Neuronal stem cell (in vitro differentiated cells): ENCODE results near the gene PBX4.

Experiments used
- DNase-seq: peaks from one replicate; pipeline ENCODE4 v3.0.0-alpha.2; 2013; ENCODE audit warnings: low spot score
- H2AFZ ChIP-seq: one replicate; pipeline ENCODE4 v1.6.1; 2013; ENCODE audit warnings: mild to moderate bottlenecking, low read length, inconsistent platforms
- H2AK5ac ChIP-seq: 2 replicates; pipeline ENCODE4 v1.6.1; 2013; ENCODE audit warnings: low read depth, mild to moderate bottlenecking, inconsistent platforms, low read length, moderate library complexity, mixed read lengths
- H2BK120ac ChIP-seq: 2 replicates; pipeline ENCODE4 v1.6.1; 2013; ENCODE audit warnings: low read depth, mild to moderate bottlenecking, inconsistent platforms, low read length, moderate library complexity, mixed read lengths
- H2BK12ac ChIP-seq: one replicate; pipeline ENCODE4 v1.6.1; 2013; ENCODE audit warnings: low read length, inconsistent platforms
- H2BK15ac ChIP-seq: 2 replicates; pipeline ENCODE4 v1.6.1; 2013; ENCODE audit warnings: mild to moderate bottlenecking, low read length, inconsistent platforms, mixed read lengths
- H2BK5ac ChIP-seq: one replicate; pipeline ENCODE4 v1.6.1; 2013; ENCODE audit warnings: inconsistent platforms, mild to moderate bottlenecking, low read length, moderate library complexity
- H3K14ac ChIP-seq: one replicate; pipeline ENCODE4 v1.6.1; 2013; ENCODE audit warnings: low read length, inconsistent platforms
- H3K18ac ChIP-seq: 2 replicates; pipeline ENCODE4 v1.6.1; 2013; ENCODE audit warnings: low read length, inconsistent platforms
- H3K23ac ChIP-seq: 2 replicates; pipeline ENCODE4 v1.6.1; 2013; ENCODE audit warnings: low read depth, mild to moderate bottlenecking, mixed read lengths, low read length, inconsistent platforms; ENCODE audit not compliant: poor library complexity
- H3K27ac ChIP-seq: replicated peaks from 3 replicates; pipeline ENCODE4 v1.5.1; 2013; ENCODE audit warnings: low read length, inconsistent platforms
- H3K27me3 ChIP-seq, 3 experiments: 2 replicates each; pipeline ENCODE4 v1.6.1; 2013; ENCODE audit warnings: low read length in 3 of 3, mild to moderate bottlenecking in 2 of 3, inconsistent platforms in 1 of 3, low read depth in 1 of 3, mixed read lengths in 1 of 3, moderate library complexity in 1 of 3; ENCODE audit not compliant: control insufficient read depth in 3 of 3, insufficient read depth in 3 of 3
- H3K36me3 ChIP-seq, 2 donors: replicated peaks in 1 of 2; 2 replicates each; pipeline ENCODE4 v1.6.1; 2013; ENCODE audit warnings: low read length in 2 of 2; ENCODE audit not compliant: control insufficient read depth in 2 of 2, insufficient read depth in 2 of 2
- H3K4ac ChIP-seq: 2 replicates; pipeline ENCODE4 v1.6.1; 2013; ENCODE audit warnings: inconsistent platforms, mild to moderate bottlenecking, low read length, moderate library complexity
- H3K4me1 ChIP-seq, 2 donors: 1 replicate in 1 of 2; 2 replicates in 1 of 2; pipeline ENCODE4 v1.6.1; 2013; ENCODE audit warnings: low read length in 2 of 2, low read depth in 1 of 2; ENCODE audit not compliant: control insufficient read depth in 2 of 2, insufficient read depth in 1 of 2
- H3K4me2 ChIP-seq: one replicate; pipeline ENCODE4 v1.6.1; 2013; ENCODE audit warnings: mild to moderate bottlenecking, low read length, inconsistent platforms; ENCODE audit not compliant: insufficient read depth, poor library complexity, severe bottlenecking
- H3K4me3 ChIP-seq, 2 donors: 2 replicates each; pipeline ENCODE4 v1.5.1; 2013; ENCODE audit warnings: low read length in 2 of 2, mild to moderate bottlenecking in 2 of 2, inconsistent platforms in 1 of 2, moderate library complexity in 1 of 2
- H3K79me1 ChIP-seq: one replicate; pipeline ENCODE4 v1.6.1; 2013; ENCODE audit warnings: low read depth, mild to moderate bottlenecking, inconsistent platforms, low read length, moderate library complexity
- H3K9ac ChIP-seq: one replicate; pipeline ENCODE4 v1.6.1; 2013; ENCODE audit warnings: mild to moderate bottlenecking, low read depth, low read length, inconsistent platforms; ENCODE audit not compliant: poor library complexity
- H3K9me3 ChIP-seq, 2 donors: replicated peaks in 1 of 2; 2 replicates each; pipeline versions ENCODE3 to v1.6.1; 2013; ENCODE audit warnings: low read length in 2 of 2, mild to moderate bottlenecking in 2 of 2, inconsistent platforms in 1 of 2, low read depth in 1 of 2, mixed read lengths in 1 of 2, moderate library complexity in 1 of 2; ENCODE audit not compliant: control insufficient read depth in 2 of 2, insufficient read depth in 1 of 2
- H4K8ac ChIP-seq: one replicate; pipeline ENCODE4 v1.6.1; 2013; ENCODE audit warnings: low read depth, mild to moderate bottlenecking, inconsistent platforms, low read length, moderate library complexity
- H4K91ac ChIP-seq: one replicate; pipeline ENCODE4 v1.6.1; 2013; ENCODE audit warnings: low read length, low read depth, mild to moderate bottlenecking, inconsistent platforms; ENCODE audit not compliant: poor library complexity
- WGBS, 2 donors: extraction: QIAGEN DNeasy Blood & Tissue Kit; methylation state at CpG; one replicate each; pipeline ENCODE4 v1.1.7; 2013; ENCODE audit warnings: missing lambda C conversion rate in 2 of 2, mixed read lengths in 1 of 2; ENCODE audit not compliant: insufficient read length in 2 of 2, insufficient replicate concordance in 1 of 2; ENCODE audit errors: extremely low coverage in 2 of 2; 5-methylcytosine and 5-hydroxymethylcytosine counted together

The PBX4 gene

DNA sequence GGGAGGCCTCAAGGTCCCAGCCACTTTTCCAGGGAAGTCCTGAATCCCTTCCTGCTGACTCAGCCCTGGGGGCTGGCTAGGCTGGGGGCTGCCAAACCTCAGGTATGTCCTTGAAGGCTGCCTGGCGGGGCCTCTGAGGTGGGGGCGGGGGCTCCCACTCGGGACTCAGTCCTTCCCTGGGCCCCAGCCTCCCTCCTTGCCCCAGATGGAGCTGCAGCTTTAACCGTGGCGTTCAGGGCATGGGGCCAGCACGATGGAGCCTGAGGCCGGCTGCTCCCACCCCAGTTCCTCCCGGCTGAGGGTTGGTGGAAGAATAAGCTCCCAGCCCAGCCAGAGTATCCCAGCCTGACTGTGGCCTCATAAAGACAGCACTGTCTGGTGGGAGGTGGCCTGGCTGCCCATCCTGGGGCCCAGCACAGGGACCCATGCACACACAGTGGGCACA, 68.0 kb downstream of the PBX4 start:
- no peak overlapping the region for H3K4ac ChIP-seq
- H3K23ac ChIP-seq: peak overlapping the region; percentile 8
- no peak overlapping the region for H3K4me3 ChIP-seq
- H3K9me3 ChIP-seq: no peaks in the 10 kb centered on the region
- H3K27me3 ChIP-seq: no peaks in the 10 kb centered on the region
- H3K4me2 ChIP-seq: no peak overlapping the region
- no peak overlapping the region for H2BK5ac ChIP-seq
- no peak overlapping the region for H4K91ac ChIP-seq
- no peaks in the 10 kb centered on the region for H3K36me3 ChIP-seq
- no peak overlapping the region for H4K8ac ChIP-seq
- H3K14ac ChIP-seq: no peak overlapping the region
- H2AK5ac ChIP-seq: no peak overlapping the region
- H3K79me1 ChIP-seq: no peaks in the 10 kb centered on the region
- peak overlapping the region; percentile 20 for H2BK15ac ChIP-seq
- peaks cover 0 to 2% of the 10 kb centered on the region in 2 donors for H3K4me1 ChIP-seq
- no peak overlapping the region for H3K9ac ChIP-seq
- no peak overlapping the region for H2BK120ac ChIP-seq
- no CpG with 5 or more reads among the region's 8 CpGs for WGBS, 2 donors
- no peak overlapping the region for H3K27ac ChIP-seq
- peak overlapping the region; percentile 62 for H2AFZ ChIP-seq
- no peak overlapping the region for H2BK12ac ChIP-seq
- H3K18ac ChIP-seq: peak overlapping the region; percentile 24
- no peak for DNase-seq

DNA sequence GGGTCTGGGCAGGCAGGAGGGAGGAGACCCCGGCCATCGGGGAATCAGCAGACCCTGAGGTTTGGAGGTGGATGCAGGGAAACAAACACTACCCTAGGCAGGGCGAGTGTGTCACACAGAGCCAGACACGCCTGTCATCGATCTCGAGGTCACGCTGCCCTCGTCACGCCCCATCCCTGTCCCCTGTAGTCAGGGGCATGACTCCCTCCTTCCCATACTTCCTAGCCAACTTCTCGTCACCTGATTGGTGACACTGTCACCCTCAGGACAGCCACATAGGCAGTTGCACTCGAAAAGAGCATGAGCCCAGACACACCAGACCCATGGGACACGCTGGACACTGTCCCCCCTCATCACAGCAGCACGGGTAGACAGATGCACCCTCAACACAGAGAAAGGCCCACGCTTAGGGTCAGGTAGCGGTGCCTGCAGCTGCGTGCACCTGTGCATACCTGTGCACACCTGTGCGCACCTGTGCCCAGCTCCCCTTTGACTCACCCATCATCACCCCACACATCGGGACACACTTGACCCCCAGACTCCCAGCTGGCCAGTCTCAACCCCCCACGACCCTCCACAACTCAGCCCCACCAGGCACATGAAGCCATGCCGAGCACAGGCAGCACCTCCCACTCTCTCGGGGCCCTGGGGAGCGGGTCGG, 68.6 kb downstream of the PBX4 start:
- H2BK15ac ChIP-seq: no peak overlapping the region
- no peak overlapping the region for H3K14ac ChIP-seq
- H3K9me3 ChIP-seq: no peaks in the 10 kb centered on the region
- H3K23ac ChIP-seq: peak overlapping the region; percentile 76
- H3K4me3 ChIP-seq: no peak overlapping the region
- H3K18ac ChIP-seq: peak overlapping the region; percentile 77
- H3K9ac ChIP-seq: no peak overlapping the region
- peaks cover 0 to 2% of the 10 kb centered on the region in 2 donors for H3K4me1 ChIP-seq
- no peak overlapping the region for H2BK5ac ChIP-seq
- peak overlapping the region; percentile 4 for H2BK120ac ChIP-seq
- H4K91ac ChIP-seq: no peak overlapping the region
- H3K79me1 ChIP-seq: no peaks in the 10 kb centered on the region
- no peaks in the 10 kb centered on the region for H3K27me3 ChIP-seq
- no CpG with 5 or more reads among the region's 23 CpGs for WGBS, 2 donors
- no peak overlapping the region for H2BK12ac ChIP-seq
- H3K4me2 ChIP-seq: no peak overlapping the region
- H3K4ac ChIP-seq: no peak overlapping the region
- H4K8ac ChIP-seq: no peak overlapping the region
- peak overlapping the region; percentile 53 for H2AK5ac ChIP-seq
- H3K27ac ChIP-seq: no peak overlapping the region
- no peaks in the 10 kb centered on the region for H3K36me3 ChIP-seq
- H2AFZ ChIP-seq: peak overlapping the region; percentile 62
- DNase-seq: no peak

DNA sequence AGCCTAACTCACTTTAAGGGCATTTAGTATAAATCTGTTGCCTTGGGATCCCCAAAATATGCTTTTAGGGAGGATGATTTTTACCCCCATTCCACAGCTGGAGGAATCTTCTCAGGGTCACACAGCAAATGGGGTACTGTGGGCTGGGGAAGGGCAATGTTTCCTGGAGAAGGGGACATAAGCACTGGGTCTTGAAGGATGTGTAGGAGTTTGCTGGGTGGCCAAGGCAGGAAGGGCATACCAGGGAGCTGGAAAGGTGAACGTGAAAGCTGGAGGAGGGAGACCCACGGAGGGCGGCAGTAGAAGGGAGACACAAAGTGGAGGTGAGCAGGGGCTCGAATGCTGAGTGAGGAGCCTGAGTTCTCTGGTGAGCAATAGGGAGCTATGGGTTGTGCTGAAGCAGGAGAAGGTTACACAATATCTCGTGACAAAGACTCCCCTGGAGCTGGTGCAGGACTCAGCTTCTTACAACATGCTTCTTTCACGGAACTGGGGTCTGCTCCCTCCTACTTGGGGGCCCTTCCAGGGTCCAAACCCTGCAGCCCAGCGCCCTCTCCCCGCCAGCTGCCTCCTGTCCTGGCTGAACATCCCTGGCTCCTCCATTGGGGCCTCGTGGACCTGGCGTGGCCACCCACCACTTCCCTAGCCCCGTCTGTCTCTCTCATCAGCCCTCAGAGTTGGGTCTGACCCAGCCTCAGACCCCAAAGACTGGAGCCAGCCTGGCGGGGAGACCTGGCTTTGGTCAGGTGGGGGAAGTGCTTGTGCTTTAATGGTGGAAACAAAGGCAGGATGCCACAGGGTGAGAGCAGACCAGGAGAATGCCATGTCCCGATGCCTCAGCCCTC, 69.3 kb downstream of the PBX4 start:
- H4K8ac ChIP-seq: no peak overlapping the region
- no peaks in the 10 kb centered on the region for H3K9me3 ChIP-seq
- H2BK5ac ChIP-seq: no peak overlapping the region
- no peak for DNase-seq
- H2AK5ac ChIP-seq: peak overlapping the region; percentile 53
- peak overlapping the region; percentile 9 for H2AFZ ChIP-seq
- H2BK12ac ChIP-seq: no peak overlapping the region
- H3K36me3 ChIP-seq: no peaks in the 10 kb centered on the region
- H3K4me2 ChIP-seq: no peak overlapping the region
- H3K14ac ChIP-seq: no peak overlapping the region
- H3K23ac ChIP-seq: peak overlapping the region; percentile 32
- no peak overlapping the region for H3K9ac ChIP-seq
- no peak overlapping the region for H3K18ac ChIP-seq
- H3K4me3 ChIP-seq: no peak overlapping the region
- H3K4ac ChIP-seq: no peak overlapping the region
- H2BK120ac ChIP-seq: no peak overlapping the region
- H3K27me3 ChIP-seq: no peaks in the 10 kb centered on the region
- no peak overlapping the region for H4K91ac ChIP-seq
- WGBS, 2 donors: no CpG with 5 or more reads among the region's 13 CpGs
- H3K79me1 ChIP-seq: no peaks in the 10 kb centered on the region
- no peak overlapping the region for H2BK15ac ChIP-seq
- no peak overlapping the region for H3K27ac ChIP-seq
- H3K4me1 ChIP-seq: peaks cover 0 to 2% of the 10 kb centered on the region in 2 donors

DNA sequence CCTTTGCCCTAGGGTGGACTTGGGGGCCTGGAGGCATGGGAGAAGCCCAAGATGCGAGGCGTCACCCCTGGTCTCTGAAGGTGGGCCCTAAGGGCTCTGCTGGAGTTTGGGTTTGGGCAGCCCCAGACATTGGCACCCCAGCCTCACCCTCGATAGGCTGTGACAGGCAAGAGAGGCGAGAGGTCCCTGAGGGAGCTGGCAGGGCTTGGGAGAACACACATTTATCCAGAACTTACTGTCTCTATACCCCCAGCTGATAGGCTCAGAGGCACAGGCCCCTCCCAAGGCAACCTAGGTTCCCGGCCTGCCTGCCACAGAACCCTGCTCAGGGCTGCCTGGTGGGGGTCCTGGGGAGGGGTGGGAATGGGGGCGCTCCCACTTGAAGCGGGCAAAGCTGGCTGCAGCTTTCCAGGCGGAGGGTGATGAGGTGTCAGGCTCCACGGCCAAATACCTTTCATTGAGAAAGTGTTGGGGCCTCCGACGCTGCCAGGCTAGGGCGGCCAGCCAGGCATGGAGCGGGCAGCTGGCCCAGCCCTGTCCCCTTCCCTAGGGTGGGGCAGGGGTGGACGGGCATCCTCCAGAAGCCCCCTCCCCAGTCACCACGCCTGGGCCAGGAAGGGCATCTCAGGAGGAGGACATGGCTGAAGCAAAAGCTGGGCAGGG, 70.7 kb downstream of the PBX4 start:
- H2BK120ac ChIP-seq: no peak overlapping the region
- H3K4me2 ChIP-seq: no peak overlapping the region
- H2BK5ac ChIP-seq: peak overlapping the region; percentile 60
- no peak overlapping the region for H4K91ac ChIP-seq
- peak overlapping the region; percentile 84 for H2AK5ac ChIP-seq
- H3K79me1 ChIP-seq: no peaks in the 10 kb centered on the region
- peaks cover 0 to 2% of the 10 kb centered on the region in 2 donors for H3K4me1 ChIP-seq
- DNase-seq: no peak
- H3K18ac ChIP-seq: peak overlapping the region; percentile 71
- WGBS, 2 donors: no CpG with 5 or more reads among the region's 15 CpGs
- no peak overlapping the region for H4K8ac ChIP-seq
- H3K27me3 ChIP-seq: no peaks in the 10 kb centered on the region
- peak overlapping the region; percentile 82 for H3K14ac ChIP-seq
- H3K9me3 ChIP-seq: no peaks in the 10 kb centered on the region
- H3K9ac ChIP-seq: no peak overlapping the region
- peak overlapping the region; percentile 85 for H3K23ac ChIP-seq
- no peak overlapping the region for H3K4ac ChIP-seq
- H3K36me3 ChIP-seq: no peaks in the 10 kb centered on the region
- no peak overlapping the region for H3K4me3 ChIP-seq
- H2AFZ ChIP-seq: no peak overlapping the region
- no peak overlapping the region for H2BK12ac ChIP-seq
- H2BK15ac ChIP-seq: no peak overlapping the region
- no peak overlapping the region for H3K27ac ChIP-seq
